Common myeloid progenitor, CD34-positive (primary cell): Measurements from ENCODE around the gene MLX.
"Not testable (repeated sequence)": the region's sequence is repeated elsewhere in the genome, so short reads cannot be mapped to it uniquely, and the experiment has no call there.

Experiments used
- CTCF ChIA-PET: fragments of 350-600 bp; sonication (Branson Sonifier 250); formaldehyde crosslinking; loops from one replicate; lab custom pipeline; 2021; ENCODE audit warnings: antibody characterized with exemption; lab: Charles Lee
- POLR2A ChIA-PET: fragments of 350-600 bp; sonication (Branson Sonifier 250); formaldehyde crosslinking; loops from one replicate; lab custom pipeline; 2021; ENCODE audit warnings: antibody characterized with exemption; lab: Charles Lee
- DNase-seq, 3 donors: peaks; one replicate each; pipeline versions ENCODE4 v3.0.0 to v3.0.0-alpha.2; 2013
- H3K27ac ChIP-seq, 2 experiments: 1 replicate in 1 of 2; 2 replicates in 1 of 2; pipeline ENCODE4 v1.7.0; 2013; ENCODE audit warnings: inconsistent platforms in 2 of 2, low read length in 2 of 2, mild to moderate bottlenecking in 2 of 2, low read depth in 1 of 2, moderate library complexity in 1 of 2; ENCODE audit not compliant: severe bottlenecking in 2 of 2, insufficient read depth in 1 of 2, poor library complexity in 1 of 2
- H3K27me3 ChIP-seq, 5 experiments: replicated peaks in 2 of 5; 1 replicate in 3 of 5; 2 replicates in 2 of 5; pipeline versions ENCODE4 v1.6.1 to v1.7.0; 2013; ENCODE audit warnings: low read length in 4 of 5, mild to moderate bottlenecking in 2 of 5, moderate library complexity in 2 of 5, inconsistent platforms in 1 of 5; ENCODE audit not compliant: insufficient read depth in 5 of 5, control insufficient read depth in 4 of 5
- H3K36me3 ChIP-seq, 4 experiments: 1 replicate in 2 of 4; 2 replicates in 2 of 4; pipeline versions ENCODE4 v1.6.1 to v1.7.0; 2013; ENCODE audit warnings: low read length in 3 of 4, control low read depth in 1 of 4, mild to moderate bottlenecking in 1 of 4; ENCODE audit not compliant: control insufficient read depth in 4 of 4, insufficient read depth in 4 of 4
- H3K4me1 ChIP-seq, 4 experiments: 1 replicate in 3 of 4; 2 replicates in 1 of 4; pipeline versions ENCODE4 v1.6.1 to v1.7.1; 2013; ENCODE audit warnings: low read length in 3 of 4, mild to moderate bottlenecking in 3 of 4, control low read depth in 1 of 4, inconsistent platforms in 1 of 4, moderate library complexity in 1 of 4; ENCODE audit not compliant: control insufficient read depth in 4 of 4, insufficient read depth in 4 of 4; ENCODE audit errors: control extremely low read depth in 1 of 4
- H3K4me3 ChIP-seq, 7 experiments: 1 replicate in 4 of 7; 2 replicates in 3 of 7; pipeline versions ENCODE4 v1.5.1 to v1.7.0; 2013; ENCODE audit warnings: mild to moderate bottlenecking in 7 of 7, low read length in 6 of 7, moderate library complexity in 6 of 7, inconsistent platforms in 2 of 7, low read depth in 2 of 7, control low read depth in 1 of 7; ENCODE audit not compliant: insufficient read depth in 4 of 7, control insufficient read depth in 1 of 7; ENCODE audit errors: extremely low read depth in 1 of 7
- H3K9me3 ChIP-seq, 5 experiments: 1 replicate in 4 of 5; 2 replicates in 1 of 5; pipeline versions ENCODE4 v1.6.1 to v1.7.1; 2013; ENCODE audit warnings: low read length in 4 of 5, mild to moderate bottlenecking in 2 of 5, inconsistent platforms in 1 of 5, low read depth in 1 of 5, moderate library complexity in 1 of 5; ENCODE audit not compliant: control insufficient read depth in 4 of 5, insufficient read depth in 2 of 5; ENCODE audit errors: control extremely low read depth in 1 of 5
- WGBS: methylation state at CpG from one replicate; pipeline ENCODE4 v1.1.5; 2013; ENCODE audit not compliant: insufficient coverage; 5-methylcytosine and 5-hydroxymethylcytosine counted together

The MLX gene

DNA sequence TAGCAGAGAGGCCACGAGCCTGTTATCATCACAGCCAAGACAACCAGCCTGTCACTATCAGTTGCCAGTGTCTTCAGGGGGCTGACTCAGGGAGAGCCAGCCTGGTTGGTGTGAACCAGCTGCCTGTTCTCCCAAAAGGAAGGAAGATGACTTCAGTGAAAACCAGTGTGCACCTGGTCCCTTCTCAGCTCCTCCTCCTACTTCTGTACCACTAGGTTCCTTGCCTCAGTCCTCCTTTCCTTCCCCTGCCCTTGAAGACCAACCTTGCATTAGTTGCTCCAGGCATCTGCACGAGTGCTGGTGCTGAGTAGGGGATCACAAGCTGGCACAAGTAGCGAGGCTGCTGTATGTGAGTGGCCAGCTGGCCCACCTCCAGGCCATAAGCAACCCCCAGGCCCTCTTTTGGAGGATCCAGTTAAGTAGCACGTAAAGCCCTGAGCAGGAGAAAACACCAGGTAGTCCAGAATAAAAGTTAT is 51.1 kb downstream of the MLX start:
- Histone ChIP-seq H3K4me1 (peaks cover 0 to 16% (median 11%) of the 10 kb centered on the region in 4 experiments), H3K36me3 (peaks cover 7 to 29% (median 23%) of the 10 kb centered on the region in 4 experiments), H3K27ac (no peak overlapping the region), H3K4me3 (no peak overlapping the region), H3K9me3 (no peaks in the 10 kb centered on the region), H3K27me3 (no peaks in the 10 kb centered on the region)
- WGBS: 100% methylated on average over 2 of the region's 4 CpGs
- DNase-seq: peak in 1 of 3 donors; percentile 13
- ChIA-PET POLR2A (interaction anchor here (0.9 to 1.1 kb wide), 2 partner anchors 9 to 47 kb away, joined by 3 to 4 read pairs; partner anchors contain the start of genes RETREG3 and TUBG1), CTCF (interaction anchor here (0.6 to 1.7 kb wide), 3 partner anchors 20 to 225 kb away, joined by 3 to 7 read pairs (median 4); partner anchors contain the start of gene PSMC3IP)

DNA sequence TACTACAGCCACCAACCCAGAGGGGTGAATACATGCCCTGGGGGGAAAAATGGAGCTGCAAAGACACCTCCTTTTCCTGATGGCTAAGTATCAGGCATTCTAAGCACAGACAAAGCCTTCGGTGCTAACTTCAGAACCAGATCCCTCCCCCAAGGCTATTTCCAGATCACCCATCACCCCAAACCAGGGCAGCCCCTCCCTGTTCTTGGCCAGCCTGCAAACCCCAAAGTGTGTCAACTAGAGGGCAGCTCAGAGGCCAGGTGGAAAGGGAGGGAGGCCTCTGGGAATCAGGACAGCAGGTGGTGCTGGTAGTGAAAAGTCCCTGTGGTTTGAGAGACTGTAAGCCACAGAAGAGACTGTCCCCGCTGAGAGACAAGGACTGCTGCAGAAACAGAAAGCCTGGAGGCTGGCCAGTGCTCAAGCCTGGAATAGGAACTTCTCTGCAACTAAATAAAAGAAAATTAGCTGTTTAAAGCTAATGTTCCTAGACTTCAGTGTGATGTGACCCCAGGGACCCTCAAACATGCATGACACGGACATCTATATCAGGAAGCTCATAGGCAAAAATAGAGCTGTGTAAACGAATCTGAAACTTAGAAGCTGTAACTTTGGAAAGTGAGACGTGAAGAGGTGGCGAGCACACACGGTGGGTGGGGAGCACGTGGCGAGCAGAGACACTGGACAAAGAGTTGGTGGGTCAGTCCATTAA is 51.7 kb downstream of the MLX start:
- Histone ChIP-seq H3K4me3 (no peak overlapping the region), H3K36me3 (peaks cover 7 to 23% (median 17%) of the 10 kb centered on the region in 4 experiments), H3K27ac (no peak overlapping the region), H3K27me3 (no peaks in the 10 kb centered on the region), H3K4me1 (peaks cover 0 to 16% (median 11%) of the 10 kb centered on the region in 4 experiments), H3K9me3 (no peaks in the 10 kb centered on the region)
- CTCF ChIA-PET: interaction anchor here (0.6 to 1.0 kb wide), 4 partner anchors 10 to 224 kb away, joined by 3 to 4 read pairs (median 3); no protein-coding TSS in a partner anchor
- DNase-seq: peak; percentile 31 to 40 (median 34)
- POLR2A ChIA-PET: interaction anchor here (0.9 to 1.1 kb wide), 2 partner anchors 9 to 46 kb away, joined by 3 to 4 read pairs; partner anchors contain the start of genes RETREG3 and TUBG1
- WGBS: 74% methylated on average over 9 of the region's 9 CpGs

DNA sequence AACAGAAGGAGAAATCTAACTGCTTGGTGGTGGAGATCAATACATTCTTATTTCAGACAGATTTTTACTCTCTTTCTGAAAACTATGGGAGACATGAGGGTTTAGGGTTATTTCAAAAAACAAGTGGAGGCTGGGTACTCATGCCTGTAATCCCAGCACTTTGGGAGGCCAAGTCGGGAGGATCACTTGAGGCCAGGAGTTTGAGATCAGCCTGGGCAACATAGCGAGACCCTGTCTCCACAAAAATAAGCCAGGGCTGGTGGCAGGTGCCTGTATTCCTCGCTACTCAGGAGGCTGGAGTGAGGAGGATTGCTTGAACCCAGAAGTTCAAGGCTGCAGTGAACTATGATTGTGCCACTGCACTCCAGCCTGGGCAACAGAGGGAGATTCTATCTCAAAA is 55.1 kb downstream of the MLX start:
- H3K27me3 ChIP-seq, H3K9me3 ChIP-seq, H3K36me3 ChIP-seq, DNase-seq, POLR2A ChIA-PET, H3K4me3 ChIP-seq, H3K27ac ChIP-seq: not testable (repeated sequence)
- CTCF ChIA-PET: interaction anchor here (1.5 to 1.6 kb wide), 2 partner anchors 11 to 39 kb away, joined by 3 to 7 read pairs; no protein-coding TSS in a partner anchor
- WGBS: 91% methylated on average over 3 of the region's 3 CpGs
- H3K4me1 ChIP-seq: peaks cover 0 to 16% (median 11%) of the 10 kb centered on the region in 4 experiments
